NCI-H524 (cell line): Measurements from ENCODE around the gene RPL35.

ENCODE experiments used
- DNase-seq, 2 experiments: peaks; one replicate each; lab custom pipeline; 2025; lab: John Stamatoyannopoulos, UW

The RPL35 gene

GRCh38 chr9:124818431-124819281 lies 43.1 kb downstream of the RPL35 start:
- no peak for DNase-seq

GRCh38 chr9:124815601-124816000 lies 46.2 kb downstream of the RPL35 start:
- no peak for DNase-seq

- no peak for DNase-seq
Measured at GRCh38 chr9:124814164-124814535, 47.6 kb downstream of the RPL35 start.

- DNase-seq, result no peak
Measured at GRCh38 chr9:124813501-124814163, 48.1 kb downstream of the RPL35 start.

GRCh38 chr9:124813041-124813440 lies 48.7 kb downstream of the RPL35 start:
- no peak for DNase-seq

- no peak for DNase-seq
Measured at GRCh38 chr9:124812441-124812876, 49.3 kb downstream of the RPL35 start.

GRCh38 chr9:124810663-124811355 lies 50.9 kb downstream of the RPL35 start:
- no peak for DNase-seq

GRCh38 chr9:124809741-124810500 lies 51.8 kb downstream of the RPL35 start:
- no peak for DNase-seq

- DNase-seq, result no peak
Measured at GRCh38 chr9:124809211-124809610, 52.5 kb downstream of the RPL35 start.

- DNase-seq, result no peak
Measured at GRCh38 chr9:124808246-124808956, 53.4 kb downstream of the RPL35 start.
